ENCODE results near the gene RNF223. TPM values are rescaled to one million over a fixed set of nuclear protein-coding genes. Genes with fewer than 3 reads are reported as not detected.

RNF223 gene
- total and polyA plus RNA-seq, 2 of the 13 experiments (the other 11 are each of a cell fraction or from before 2014, with no cell fraction given), result 0.03 TPM; not detected in 1

GRCh38 chr1:1063945-1064831 is 9.9 kb downstream of the RNF223 start (continued):
- TF ChIP-seq, protein P1, sequence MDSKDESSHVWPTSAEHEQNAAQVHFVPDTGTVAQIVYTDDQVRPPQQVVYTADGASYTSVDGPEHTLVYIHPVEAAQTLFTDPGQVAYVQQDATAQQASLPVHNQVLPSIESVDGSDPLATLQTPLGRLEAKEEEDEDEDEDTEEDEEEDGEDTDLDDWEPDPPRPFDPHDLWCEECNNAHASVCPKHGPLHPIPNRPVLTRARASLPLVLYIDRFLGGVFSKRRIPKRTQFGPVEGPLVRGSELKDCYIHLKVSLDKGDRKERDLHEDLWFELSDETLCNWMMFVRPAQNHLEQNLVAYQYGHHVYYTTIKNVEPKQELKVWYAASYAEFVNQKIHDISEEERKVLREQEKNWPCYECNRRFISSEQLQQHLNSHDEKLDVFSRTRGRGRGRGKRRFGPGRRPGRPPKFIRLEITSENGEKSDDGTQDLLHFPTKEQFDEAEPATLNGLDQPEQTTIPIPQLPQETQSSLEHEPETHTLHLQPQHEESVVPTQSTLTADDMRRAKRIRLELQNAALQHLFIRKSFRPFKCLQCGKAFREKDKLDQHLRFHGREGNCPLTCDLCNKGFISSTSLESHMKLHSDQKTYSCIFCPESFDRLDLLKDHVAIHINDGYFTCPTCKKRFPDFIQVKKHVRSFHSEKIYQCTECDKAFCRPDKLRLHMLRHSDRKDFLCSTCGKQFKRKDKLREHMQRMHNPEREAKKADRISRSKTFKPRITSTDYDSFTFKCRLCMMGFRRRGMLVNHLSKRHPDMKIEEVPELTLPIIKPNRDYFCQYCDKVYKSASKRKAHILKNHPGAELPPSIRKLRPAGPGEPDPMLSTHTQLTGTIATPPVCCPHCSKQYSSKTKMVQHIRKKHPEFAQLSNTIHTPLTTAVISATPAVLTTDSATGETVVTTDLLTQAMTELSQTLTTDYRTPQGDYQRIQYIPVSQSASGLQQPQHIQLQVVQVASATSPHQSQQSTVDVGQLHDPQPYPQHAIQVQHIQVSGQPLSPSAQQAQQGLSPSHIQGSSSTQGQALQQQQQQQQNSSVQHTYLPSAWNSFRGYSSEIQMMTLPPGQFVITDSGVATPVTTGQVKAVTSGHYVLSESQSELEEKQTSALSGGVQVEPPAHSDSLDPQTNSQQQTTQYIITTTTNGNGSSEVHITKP (CRISPR knock-in tag; IDR thresholded peaks at IDR 0.05; ENCODE audit: low read depth), result 0 out of 2 replicates have a peak, but pooled peaks have one; percentile 72
- TF ChIP-seq SOX5 (CRISPR knock-in tag; IDR thresholded peaks at IDR 0.05; ENCODE audit: borderline replicate concordance) (0 out of 2 replicates have a peak, but pooled peaks have one; percentile 37), BCL6 (CRISPR knock-in tag; IDR thresholded peaks at IDR 0.05) (0 out of 2 replicates have a peak, but pooled peaks have one; percentile 8), PAF1 (CRISPR knock-in tag; IDR thresholded peaks at IDR 0.05) (no peak), RNF219 (CRISPR knock-in tag; IDR thresholded peaks at IDR 0.05) (no peak), ZNF773 (CRISPR knock-in tag; IDR thresholded peaks at IDR 0.05; ENCODE audit: borderline replicate concordance) (no peak), MXD1 (CRISPR knock-in tag; IDR thresholded peaks at IDR 0.05) (no peak), POGZ (CRISPR knock-in tag; IDR thresholded peaks at IDR 0.05) (peak; percentile 42; the same call in 1 of the 2 replicates), ZBTB37 (CRISPR knock-in tag; IDR thresholded peaks at IDR 0.05) (no peak), ZNF781 (CRISPR knock-in tag; IDR thresholded peaks at IDR 0.05; ENCODE audit: borderline replicate concordance, not compliant biosample characterization) (no peak), ZBTB7A (CRISPR knock-in tag; IDR thresholded peaks at IDR 0.05) (peak; percentile 89), ZNF703 (CRISPR knock-in tag; IDR thresholded peaks at IDR 0.05; ENCODE audit: borderline replicate concordance) (no peak), RARG (CRISPR knock-in tag; IDR thresholded peaks at IDR 0.05; ENCODE audit: low read depth) (0 out of 2 replicates have a peak, but pooled peaks have one; percentile 36), ZNF841 (CRISPR knock-in tag; IDR thresholded peaks at IDR 0.05; ENCODE audit: borderline replicate concordance) (no peak), KMT2A (CRISPR knock-in tag; IDR thresholded peaks at IDR 0.05) (no peak), ZNF746 (CRISPR knock-in tag; IDR thresholded peaks at IDR 0.05) (peak; percentile 87), BHLHE40 (IDR thresholded peaks at IDR 0.05; ENCODE audit: low read length) (peak; percentile 30; the same call in 1 of the 2 replicates), FOXO1 (CRISPR knock-in tag; IDR thresholded peaks at IDR 0.05) (no peak; the same call in 1 of the 2 replicates)
- TF ChIP-seq, protein P2, sequence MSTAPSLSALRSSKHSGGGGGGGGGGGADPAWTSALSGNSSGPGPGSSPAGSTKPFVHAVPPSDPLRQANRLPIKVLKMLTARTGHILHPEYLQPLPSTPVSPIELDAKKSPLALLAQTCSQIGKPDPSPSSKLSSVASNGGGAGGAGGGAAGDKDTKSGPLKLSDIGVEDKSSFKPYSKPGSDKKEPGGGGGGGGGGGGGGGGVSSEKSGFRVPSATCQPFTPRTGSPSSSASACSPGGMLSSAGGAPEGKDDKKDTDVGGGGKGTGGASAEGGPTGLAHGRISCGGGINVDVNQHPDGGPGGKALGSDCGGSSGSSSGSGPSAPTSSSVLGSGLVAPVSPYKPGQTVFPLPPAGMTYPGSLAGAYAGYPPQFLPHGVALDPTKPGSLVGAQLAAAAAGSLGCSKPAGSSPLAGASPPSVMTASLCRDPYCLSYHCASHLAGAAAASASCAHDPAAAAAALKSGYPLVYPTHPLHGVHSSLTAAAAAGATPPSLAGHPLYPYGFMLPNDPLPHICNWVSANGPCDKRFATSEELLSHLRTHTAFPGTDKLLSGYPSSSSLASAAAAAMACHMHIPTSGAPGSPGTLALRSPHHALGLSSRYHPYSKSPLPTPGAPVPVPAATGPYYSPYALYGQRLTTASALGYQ (CRISPR knock-in tag; IDR thresholded peaks at IDR 0.05), result no peak

Measured in HepG2 (cell line).